AG09319 (cell line): Measurements from ENCODE around the gene FAM107B.
"Not testable (repeated sequence)": the region's sequence is repeated elsewhere in the genome, so short reads cannot be mapped to it uniquely, and the experiment has no call there.

Experiments
- DNase-seq: peaks from one replicate; pipeline ENCODE4 v3.0.0-alpha.2; 2010; ENCODE audit warnings: low read depth; ENCODE audit errors: extremely low read depth
- TF ChIP-seq, protein P1 (sequence below): IDR thresholded peaks from 2 replicates; pipeline ENCODE4 v1.5.1; 2011; ENCODE audit warnings: low read depth, mild to moderate bottlenecking, inconsistent platforms, low read length, moderate library complexity

Gene FAM107B

DNA sequence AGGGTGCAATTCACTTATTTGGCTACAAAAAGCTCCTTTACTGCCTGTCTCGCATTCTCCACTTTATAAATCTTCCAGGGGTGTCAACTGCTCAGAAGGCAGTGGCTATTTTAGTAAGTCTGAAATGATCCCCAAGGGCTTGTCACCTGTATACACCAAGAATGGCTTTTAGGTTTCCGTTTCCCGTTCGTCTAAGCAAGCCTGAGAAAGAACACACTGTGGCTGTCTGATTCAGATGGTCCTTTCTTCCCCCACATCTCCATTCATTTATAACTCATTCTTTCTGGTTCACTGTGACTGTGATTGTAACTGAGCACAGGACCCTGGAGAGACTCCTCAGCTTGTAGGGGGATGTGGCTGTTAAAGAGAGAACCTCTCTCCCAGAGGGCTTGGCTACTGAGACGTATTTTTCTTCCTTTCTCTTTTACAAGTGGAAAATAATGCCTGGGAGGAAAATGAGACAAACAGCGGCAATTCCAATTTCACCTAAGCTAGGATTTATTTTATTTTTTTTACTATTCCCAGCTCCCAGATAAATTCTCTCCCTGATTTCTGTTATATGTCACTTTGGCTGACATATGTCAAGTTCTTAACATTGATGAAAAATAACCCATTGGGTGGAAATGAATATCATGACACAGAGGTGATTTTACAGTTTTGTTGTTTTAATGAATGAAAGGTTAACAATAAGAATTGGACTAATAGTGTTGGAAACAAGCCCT, 129.3 kb downstream of the FAM107B start:
- no peak for DNase-seq
- TF ChIP-seq, protein P1, sequence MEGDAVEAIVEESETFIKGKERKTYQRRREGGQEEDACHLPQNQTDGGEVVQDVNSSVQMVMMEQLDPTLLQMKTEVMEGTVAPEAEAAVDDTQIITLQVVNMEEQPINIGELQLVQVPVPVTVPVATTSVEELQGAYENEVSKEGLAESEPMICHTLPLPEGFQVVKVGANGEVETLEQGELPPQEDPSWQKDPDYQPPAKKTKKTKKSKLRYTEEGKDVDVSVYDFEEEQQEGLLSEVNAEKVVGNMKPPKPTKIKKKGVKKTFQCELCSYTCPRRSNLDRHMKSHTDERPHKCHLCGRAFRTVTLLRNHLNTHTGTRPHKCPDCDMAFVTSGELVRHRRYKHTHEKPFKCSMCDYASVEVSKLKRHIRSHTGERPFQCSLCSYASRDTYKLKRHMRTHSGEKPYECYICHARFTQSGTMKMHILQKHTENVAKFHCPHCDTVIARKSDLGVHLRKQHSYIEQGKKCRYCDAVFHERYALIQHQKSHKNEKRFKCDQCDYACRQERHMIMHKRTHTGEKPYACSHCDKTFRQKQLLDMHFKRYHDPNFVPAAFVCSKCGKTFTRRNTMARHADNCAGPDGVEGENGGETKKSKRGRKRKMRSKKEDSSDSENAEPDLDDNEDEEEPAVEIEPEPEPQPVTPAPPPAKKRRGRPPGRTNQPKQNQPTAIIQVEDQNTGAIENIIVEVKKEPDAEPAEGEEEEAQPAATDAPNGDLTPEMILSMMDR, result no peak

DNA sequence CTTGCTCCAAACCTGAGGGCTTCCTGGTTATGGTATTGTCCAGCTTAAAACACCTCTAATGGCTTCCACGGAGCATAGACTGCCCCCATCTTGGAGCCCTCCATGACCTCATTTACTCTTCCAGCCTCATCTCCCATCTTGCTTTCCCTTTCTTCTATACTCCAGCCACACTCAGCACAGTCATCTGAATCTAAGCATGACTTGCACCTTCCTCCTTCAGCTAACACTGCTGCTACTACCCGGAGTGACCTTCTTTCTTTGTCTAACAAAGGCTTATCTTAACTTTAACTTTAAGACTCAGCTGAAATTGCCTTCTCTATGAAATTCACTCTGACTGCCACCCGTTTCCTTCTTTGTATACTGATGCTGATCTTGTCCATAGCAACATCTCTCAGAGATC, 135.1 kb downstream of the FAM107B start:
- TF ChIP-seq, protein P1, result no peak
- no peak for DNase-seq

DNA sequence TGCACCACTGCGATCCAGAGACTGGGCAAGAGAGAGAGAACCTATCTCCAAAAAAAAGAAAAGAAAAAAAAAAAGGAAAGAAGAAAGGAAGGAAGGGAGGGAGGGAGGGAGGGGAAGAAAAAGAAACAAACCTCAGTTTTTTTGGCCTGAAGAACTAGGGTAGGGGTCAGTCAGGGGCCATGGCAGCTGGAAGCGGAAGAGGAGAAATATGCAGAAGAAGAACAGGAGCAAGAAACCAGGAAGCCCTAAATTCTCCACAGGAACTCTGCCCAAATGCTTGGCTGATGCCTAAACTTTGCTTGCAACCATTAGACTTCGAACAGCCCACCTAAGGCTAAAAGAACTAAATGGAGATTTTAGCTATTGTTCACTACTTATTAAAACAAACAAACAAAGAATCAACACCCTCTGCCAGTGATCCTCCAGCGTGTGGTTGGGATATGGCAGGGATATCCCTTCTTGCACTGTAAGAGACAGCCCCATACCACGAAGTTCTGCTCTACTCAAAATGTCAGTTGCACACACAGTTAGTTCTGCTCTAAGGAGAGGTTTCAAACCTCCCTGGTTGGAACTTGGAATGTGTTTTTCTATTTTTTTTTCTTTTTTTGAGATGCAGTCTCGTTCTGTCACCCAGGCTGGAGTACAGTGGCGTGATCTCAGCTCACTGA, 139.5 kb downstream of the FAM107B start:
- TF ChIP-seq, protein P1, result no peak
- no peak for DNase-seq

DNA sequence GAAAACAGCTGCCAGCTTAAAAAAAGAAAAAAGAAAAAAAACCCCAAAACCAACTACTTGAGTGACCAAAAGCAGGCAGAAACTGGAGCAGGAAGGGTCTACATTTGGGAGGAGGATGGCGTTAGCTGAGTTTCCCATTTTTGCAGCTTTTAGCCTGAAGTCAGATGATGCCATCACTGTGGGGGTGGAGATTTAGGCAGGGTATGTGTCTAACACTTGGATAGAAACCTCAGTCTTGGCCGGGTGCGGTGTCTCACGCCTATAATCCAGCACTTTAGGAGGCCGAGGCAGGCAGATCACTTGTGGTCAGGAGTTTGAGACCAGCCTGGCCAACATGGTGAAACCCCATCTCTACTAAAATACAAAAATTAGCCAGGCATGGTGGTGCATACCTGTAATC, 140.1 kb downstream of the FAM107B start:
- DNase-seq, result not testable (repeated sequence)

DNA sequence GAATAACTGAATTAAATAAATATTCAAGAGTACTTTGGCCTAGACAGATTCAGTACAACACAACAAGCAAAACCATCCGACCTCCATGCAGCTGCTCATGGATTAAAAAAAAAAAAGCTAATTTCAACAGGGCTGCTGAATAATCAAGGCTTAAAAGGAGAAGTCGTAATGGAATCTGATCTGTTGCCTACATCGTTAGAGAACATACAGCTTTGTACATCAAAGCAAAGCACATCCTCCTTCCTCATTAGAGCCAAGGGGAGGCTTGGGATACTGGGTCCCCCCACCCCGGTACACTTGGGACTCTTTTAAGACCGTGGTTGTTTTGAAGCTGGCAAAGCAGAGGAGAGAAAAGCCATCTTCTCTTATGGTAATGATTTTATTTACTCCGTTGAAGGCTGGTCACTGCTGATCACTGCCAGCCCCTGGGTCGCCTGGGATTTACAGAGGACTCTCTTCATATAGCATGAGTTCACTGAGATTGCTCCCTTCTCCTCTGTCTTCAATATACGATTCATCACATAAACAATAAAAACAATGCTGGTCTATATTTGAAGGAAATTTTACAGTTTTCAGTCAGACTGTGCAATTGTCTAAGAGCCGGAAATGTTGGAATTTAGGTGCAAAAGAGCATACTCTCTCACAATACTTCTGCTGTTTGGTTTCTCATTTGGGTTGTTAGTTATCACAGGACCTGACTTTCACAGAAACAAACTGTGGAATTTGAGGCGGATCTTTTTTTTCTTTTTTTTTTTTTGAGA, 148.8 kb downstream of the FAM107B start:
- DNase-seq, result no peak
- TF ChIP-seq, protein P1, result no peak

DNA sequence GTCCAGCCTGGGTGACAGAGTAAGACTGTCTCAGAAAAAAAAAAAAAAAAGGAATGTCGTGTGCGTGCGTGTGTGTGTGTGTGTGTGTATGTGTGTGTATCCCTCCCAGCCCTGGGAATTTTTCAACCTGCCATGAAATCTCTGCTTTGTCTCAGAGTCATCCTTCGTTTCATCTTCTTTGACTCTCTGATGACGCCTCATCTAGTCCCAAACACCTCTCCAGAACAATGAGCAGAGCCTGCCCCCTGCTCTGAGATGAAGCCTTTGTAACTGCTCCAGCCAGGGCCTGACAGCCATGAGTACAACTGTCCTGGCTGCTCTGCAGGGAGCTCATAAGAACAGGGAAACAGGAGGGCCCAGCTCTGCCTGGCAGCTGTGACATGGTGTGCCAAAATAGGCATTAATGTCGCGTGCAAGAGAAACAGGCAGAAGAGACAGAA, 149.5 kb downstream of the FAM107B start:
- TF ChIP-seq, protein P1, result no peak
- DNase-seq, result no peak

DNA sequence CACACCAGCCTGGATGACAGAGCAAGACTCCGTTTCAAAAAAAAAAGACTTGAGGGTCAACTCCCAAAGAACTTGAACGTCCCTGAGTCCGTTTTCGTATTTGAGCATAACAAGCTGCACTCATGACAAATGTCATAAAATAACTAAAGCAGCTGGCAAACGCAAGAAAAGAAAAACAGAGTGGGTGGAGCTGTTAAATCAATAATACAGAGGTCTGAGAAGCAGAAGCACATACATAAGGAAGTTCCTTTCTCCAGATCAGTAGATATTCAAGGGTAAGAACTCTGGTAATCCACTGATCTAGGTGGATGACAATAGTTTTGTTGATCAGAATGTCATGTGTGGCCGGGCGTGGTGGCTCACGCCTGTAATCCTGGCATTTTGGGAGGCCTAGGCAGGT, 150.1 kb downstream of the FAM107B start:
- TF ChIP-seq, protein P1, result no peak
- no peak for DNase-seq
